ENCODE measurements around the gene DRICH1.
A peak's percentile ranks its signal among the peaks of the same experiment; 100 is the strongest.
"Not testable (repeated sequence)": the region's sequence is repeated elsewhere in the genome, so short reads cannot be mapped to it uniquely, and the experiment has no call there.

Gene DRICH1

DNA sequence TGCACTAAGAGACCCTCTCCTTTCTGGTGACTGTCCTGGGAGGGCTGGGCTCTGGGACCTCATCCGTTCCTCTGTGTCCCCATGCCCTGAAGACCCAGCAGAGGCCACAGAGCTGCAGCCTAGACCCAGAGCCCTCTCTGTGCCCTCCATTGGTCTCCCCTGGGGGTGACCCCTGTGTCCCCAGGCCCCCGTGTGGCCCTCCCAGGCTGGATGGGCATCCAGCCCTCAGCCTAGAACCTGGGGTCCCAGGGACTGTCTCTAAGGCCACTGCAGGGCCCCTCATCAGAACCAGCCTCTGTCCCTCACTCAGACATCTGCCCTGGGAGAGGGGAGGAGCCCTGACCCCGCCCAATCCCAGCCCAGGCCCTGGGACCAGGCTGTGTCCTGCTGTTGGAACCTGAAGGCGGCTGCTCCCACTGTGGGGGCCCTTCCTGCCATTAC is 57.7 kb downstream of the DRICH1 start:
- DNase-seq = peak; percentile 18 to 58
- Histone ChIP-seq H2AFZ (ENCODE audit: insufficient read depth, low read length, poor library complexity) (no peak overlapping the region), H3K9me3 (ENCODE audit: insufficient read depth, low read depth, low read length) (no peaks in the 10 kb centered on the region), H2BK120ac (ENCODE audit: insufficient read depth, low read length, poor library complexity) (no peak overlapping the region), H2BK5ac (ENCODE audit: low read depth, low read length, poor library complexity) (no peak overlapping the region), H3K14ac (ENCODE audit: low read length) (no peak overlapping the region), H3K27ac (ENCODE audit: low read depth, low read length) (no peak overlapping the region), H2AK5ac (ENCODE audit: low read length) (no peak overlapping the region), H3K4me1 (ENCODE audit: control insufficient read depth in 1 of 2, insufficient read depth in 2 of 2, low read length in 2 of 2) (no peaks in the 10 kb centered on the region), H3K9ac (ENCODE audit: low read length) (no peak overlapping the region), H2BK12ac (ENCODE audit: low read length) (no peak overlapping the region), H4K12ac (ENCODE audit: low read depth, low read length) (no peak overlapping the region), H3K4me2 (ENCODE audit: low read length) (no peak overlapping the region), H3K79me2 (ENCODE audit: control insufficient read depth, insufficient read depth, low read length, poor library complexity) (no peaks in the 10 kb centered on the region), H4K8ac (ENCODE audit: low read depth, low read length) (no peak overlapping the region), H3K27me3 (ENCODE audit: insufficient read depth, low read length) (no peaks in the 10 kb centered on the region), H3K18ac (ENCODE audit: low read length) (no peak overlapping the region), H3K4ac (ENCODE audit: low read depth, low read length) (no peak overlapping the region), H3K23ac (ENCODE audit: low read length) (no peak overlapping the region), H3K4me3 (ENCODE audit: low read depth, low read length) (no peak overlapping the region), H3K36me3 (ENCODE audit: control insufficient read depth in 1 of 2, insufficient read depth in 2 of 2, low read length in 2 of 2) (no peaks in the 10 kb centered on the region), H3K79me1 (ENCODE audit: low read length) (no peaks in the 10 kb centered on the region), H4K91ac (ENCODE audit: low read depth, low read length) (no peak overlapping the region)
- WGBS (ENCODE audit: extremely low coverage, insufficient coverage, insufficient read length) = no CpG with 5 or more reads among the region's 4 CpGs

DNA sequence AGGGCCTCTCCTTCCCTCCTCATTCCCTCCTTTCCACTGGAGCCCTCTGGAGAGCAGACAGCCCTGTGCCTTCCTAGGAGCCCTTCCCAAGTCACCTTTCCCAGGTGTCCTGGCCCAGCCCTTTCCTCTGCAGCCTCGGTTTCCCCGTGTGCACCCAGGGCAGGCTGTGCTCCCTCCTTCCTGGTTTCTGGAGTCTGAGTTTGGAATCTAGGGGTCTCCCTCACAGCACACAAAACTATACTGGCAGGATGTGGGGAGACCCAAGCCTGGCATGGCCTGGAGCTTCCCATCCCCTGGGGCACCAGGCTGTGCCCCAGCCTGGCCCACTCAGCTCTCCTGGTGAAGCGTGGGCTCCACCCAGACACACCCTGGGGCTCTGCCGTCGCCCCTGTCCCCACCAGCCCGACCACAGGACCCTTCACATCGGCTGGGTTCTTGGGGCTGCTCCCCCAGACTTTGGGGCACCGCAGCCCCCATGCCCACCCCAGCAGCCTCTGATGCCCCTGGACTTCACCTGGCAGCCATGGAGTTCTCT is 58.4 kb downstream of the DRICH1 start:
- H4K8ac ChIP-seq (ENCODE audit: low read depth, low read length); H2BK5ac ChIP-seq (ENCODE audit: low read depth, low read length, poor library complexity); H3K36me3 ChIP-seq (ENCODE audit: control insufficient read depth in 1 of 2, insufficient read depth in 2 of 2, low read length in 2 of 2); H3K79me1 ChIP-seq (ENCODE audit: low read length); H3K4me1 ChIP-seq (ENCODE audit: control insufficient read depth in 1 of 2, insufficient read depth in 2 of 2, low read length in 2 of 2); H3K9me3 ChIP-seq (ENCODE audit: insufficient read depth, low read depth, low read length); H3K4ac ChIP-seq (ENCODE audit: low read depth, low read length); H3K9ac ChIP-seq (ENCODE audit: low read length); H4K91ac ChIP-seq (ENCODE audit: low read depth, low read length); H3K18ac ChIP-seq (ENCODE audit: low read length); H3K23ac ChIP-seq (ENCODE audit: low read length); H2BK120ac ChIP-seq (ENCODE audit: insufficient read depth, low read length, poor library complexity); H3K4me3 ChIP-seq (ENCODE audit: low read depth, low read length); DNase-seq; H2BK12ac ChIP-seq (ENCODE audit: low read length); H3K14ac ChIP-seq (ENCODE audit: low read length); H4K12ac ChIP-seq (ENCODE audit: low read depth, low read length); H3K27ac ChIP-seq (ENCODE audit: low read depth, low read length); H3K79me2 ChIP-seq (ENCODE audit: control insufficient read depth, insufficient read depth, low read length, poor library complexity); H3K4me2 ChIP-seq (ENCODE audit: low read length); H3K27me3 ChIP-seq (ENCODE audit: insufficient read depth, low read length); H2AFZ ChIP-seq (ENCODE audit: insufficient read depth, low read length, poor library complexity); H2AK5ac ChIP-seq (ENCODE audit: low read length): not testable (repeated sequence)
- no CpG with 5 or more reads among the region's 8 CpGs for WGBS (ENCODE audit: extremely low coverage, insufficient coverage, insufficient read length)

DNA sequence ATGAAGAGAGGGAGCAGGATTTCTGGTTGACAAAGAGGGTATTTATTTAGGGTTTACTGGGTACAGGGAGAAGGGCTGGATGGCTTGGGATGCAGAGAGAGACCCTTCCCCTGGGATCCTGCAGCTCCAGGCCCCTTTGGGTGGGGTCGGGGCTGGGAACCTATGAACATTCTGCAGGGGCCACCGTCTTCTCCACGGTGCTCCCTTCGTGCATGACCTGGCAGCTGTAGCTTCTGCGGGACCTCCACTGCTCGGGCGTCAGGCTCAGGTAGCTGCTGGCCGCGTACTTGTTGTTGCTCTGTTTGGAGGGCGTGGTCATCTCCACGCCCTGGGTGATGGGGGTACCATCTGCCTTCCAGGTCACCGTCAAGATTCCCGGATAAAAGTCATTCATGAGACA is 59.0 kb downstream of the DRICH1 start:
- not testable (repeated sequence) for H4K91ac ChIP-seq (ENCODE audit: low read depth, low read length); H3K27ac ChIP-seq (ENCODE audit: low read depth, low read length); H3K14ac ChIP-seq (ENCODE audit: low read length); H3K4me2 ChIP-seq (ENCODE audit: low read length); H3K18ac ChIP-seq (ENCODE audit: low read length); H3K27me3 ChIP-seq (ENCODE audit: insufficient read depth, low read length); H3K79me2 ChIP-seq (ENCODE audit: control insufficient read depth, insufficient read depth, low read length, poor library complexity); H4K8ac ChIP-seq (ENCODE audit: low read depth, low read length); H3K9me3 ChIP-seq (ENCODE audit: insufficient read depth, low read depth, low read length); H3K4ac ChIP-seq (ENCODE audit: low read depth, low read length); H2AK5ac ChIP-seq (ENCODE audit: low read length); H2AFZ ChIP-seq (ENCODE audit: insufficient read depth, low read length, poor library complexity); H4K12ac ChIP-seq (ENCODE audit: low read depth, low read length); H3K23ac ChIP-seq (ENCODE audit: low read length); H3K36me3 ChIP-seq (ENCODE audit: control insufficient read depth in 1 of 2, insufficient read depth in 2 of 2, low read length in 2 of 2); H3K79me1 ChIP-seq (ENCODE audit: low read length); H2BK12ac ChIP-seq (ENCODE audit: low read length); H3K4me3 ChIP-seq (ENCODE audit: low read depth, low read length); H3K4me1 ChIP-seq (ENCODE audit: control insufficient read depth in 1 of 2, insufficient read depth in 2 of 2, low read length in 2 of 2); H2BK120ac ChIP-seq (ENCODE audit: insufficient read depth, low read length, poor library complexity); H2BK5ac ChIP-seq (ENCODE audit: low read depth, low read length, poor library complexity); H3K9ac ChIP-seq (ENCODE audit: low read length)
- WGBS (ENCODE audit: extremely low coverage, insufficient coverage, insufficient read length) = no CpG with 5 or more reads among the region's 13 CpGs
- peak; percentile 41 to 77 for DNase-seq

DNA sequence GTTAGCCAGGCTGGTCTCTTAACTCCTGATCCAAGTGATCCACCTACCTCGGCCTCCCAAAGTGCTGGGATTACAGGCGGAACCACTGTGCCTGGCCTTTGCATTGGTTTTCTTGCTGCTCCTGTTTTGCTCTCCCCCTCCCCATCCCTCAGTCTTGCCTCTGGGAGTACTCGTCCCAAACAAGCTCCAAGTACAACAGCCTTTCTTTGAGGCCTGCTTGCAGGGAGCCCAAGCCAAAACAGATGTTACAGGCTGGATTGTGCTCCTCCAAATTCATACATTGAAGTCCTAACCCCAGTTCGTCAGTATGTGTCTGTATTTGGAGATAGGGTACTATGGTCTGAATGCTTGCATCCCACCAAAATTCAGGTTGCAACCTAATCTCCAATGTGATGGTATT is 60.6 kb downstream of the DRICH1 start:
- WGBS (ENCODE audit: extremely low coverage, insufficient coverage, insufficient read length) = no CpG with 5 or more reads among the region's 4 CpGs
- Histone ChIP-seq H3K9ac (ENCODE audit: low read length) (no peak overlapping the region), H3K27me3 (ENCODE audit: insufficient read depth, low read length) (peaks cover 7% of the 10 kb centered on the region), H3K36me3 (ENCODE audit: control insufficient read depth in 1 of 2, insufficient read depth in 2 of 2, low read length in 2 of 2) (no peaks in the 10 kb centered on the region), H3K14ac (ENCODE audit: low read length) (no peak overlapping the region), H2BK5ac (ENCODE audit: low read depth, low read length, poor library complexity) (no peak overlapping the region), H3K18ac (ENCODE audit: low read length) (no peak overlapping the region), H4K91ac (ENCODE audit: low read depth, low read length) (no peak overlapping the region), H3K4me2 (ENCODE audit: low read length) (no peak overlapping the region), H2BK12ac (ENCODE audit: low read length) (no peak overlapping the region), H3K4me1 (ENCODE audit: control insufficient read depth in 1 of 2, insufficient read depth in 2 of 2, low read length in 2 of 2) (no peaks in the 10 kb centered on the region), H4K12ac (ENCODE audit: low read depth, low read length) (no peak overlapping the region), H3K4me3 (ENCODE audit: low read depth, low read length) (no peak overlapping the region), H3K4ac (ENCODE audit: low read depth, low read length) (no peak overlapping the region), H2AFZ (ENCODE audit: insufficient read depth, low read length, poor library complexity) (no peak overlapping the region), H3K79me1 (ENCODE audit: low read length) (no peaks in the 10 kb centered on the region), H3K23ac (ENCODE audit: low read length) (no peak overlapping the region), H3K79me2 (ENCODE audit: control insufficient read depth, insufficient read depth, low read length, poor library complexity) (no peaks in the 10 kb centered on the region), H3K9me3 (ENCODE audit: insufficient read depth, low read depth, low read length) (peaks cover 2% of the 10 kb centered on the region), H2AK5ac (ENCODE audit: low read length) (no peak overlapping the region), H4K8ac (ENCODE audit: low read depth, low read length) (no peak overlapping the region), H3K27ac (ENCODE audit: low read depth, low read length) (no peak overlapping the region), H2BK120ac (ENCODE audit: insufficient read depth, low read length, poor library complexity) (no peak overlapping the region)
- no peak for DNase-seq
